Activated T-cell treated with anti-CD3 and anti-CD28 coated beads, Interleukin-2, amount 50 U/mL, for 24 hours (primary cell): ENCODE measurements around the gene SNRNP25.

ENCODE experiments used
- DNase-seq: peaks from one replicate; pipeline ENCODE4 v3.0.0-alpha.2; 2020
- H3K27ac Mint-ChIP-seq: 2 replicates; pipeline ENCODE4 v1.8.0; 2020; ENCODE audit warnings: mild to moderate bottlenecking, mixed read lengths
- H3K27me3 Mint-ChIP-seq: 2 replicates; pipeline ENCODE4 v1.8.0; 2020; ENCODE audit warnings: mixed read lengths
- H3K36me3 Mint-ChIP-seq: 2 replicates; pipeline ENCODE4 v1.8.0; 2020; ENCODE audit warnings: low read depth, mixed read lengths
- H3K4me1 Mint-ChIP-seq: 2 replicates; pipeline ENCODE4 v1.8.0; 2020; ENCODE audit warnings: low read depth, mixed read lengths
- H3K4me3 Mint-ChIP-seq: 2 replicates; pipeline ENCODE4 v1.8.0; 2020; ENCODE audit warnings: mild to moderate bottlenecking, moderate library complexity, mixed read lengths
- H3K9me3 Mint-ChIP-seq: 2 replicates; pipeline ENCODE4 v1.8.0; 2020; ENCODE audit warnings: mixed read lengths

Gene SNRNP25

GRCh38 chr16:106623-107324 is 53.1 kb downstream of the SNRNP25 start:
- H3K36me3 Mint-ChIP-seq: peaks cover 76% of the 10 kb centered on the region

More at GRCh38 chr16:106623-107324, 53.1 kb downstream of the SNRNP25 start:
- peak; percentile 50 for DNase-seq
- Mint-ChIP-seq H3K27me3 (no peaks in the 10 kb centered on the region), H3K4me3 (no peak overlapping the region), H3K27ac (no peak overlapping the region), H3K4me1 (peaks cover 3% of the 10 kb centered on the region), H3K9me3 (no peaks in the 10 kb centered on the region)
